COLO668 (cell line): ENCODE data around the gene FOCAD.

Experiments
- DNase-seq: peaks from one replicate; lab custom pipeline; 2025; ENCODE audit not compliant: unreplicated experiment; lab: John Stamatoyannopoulos, UW

FOCAD gene

DNA sequence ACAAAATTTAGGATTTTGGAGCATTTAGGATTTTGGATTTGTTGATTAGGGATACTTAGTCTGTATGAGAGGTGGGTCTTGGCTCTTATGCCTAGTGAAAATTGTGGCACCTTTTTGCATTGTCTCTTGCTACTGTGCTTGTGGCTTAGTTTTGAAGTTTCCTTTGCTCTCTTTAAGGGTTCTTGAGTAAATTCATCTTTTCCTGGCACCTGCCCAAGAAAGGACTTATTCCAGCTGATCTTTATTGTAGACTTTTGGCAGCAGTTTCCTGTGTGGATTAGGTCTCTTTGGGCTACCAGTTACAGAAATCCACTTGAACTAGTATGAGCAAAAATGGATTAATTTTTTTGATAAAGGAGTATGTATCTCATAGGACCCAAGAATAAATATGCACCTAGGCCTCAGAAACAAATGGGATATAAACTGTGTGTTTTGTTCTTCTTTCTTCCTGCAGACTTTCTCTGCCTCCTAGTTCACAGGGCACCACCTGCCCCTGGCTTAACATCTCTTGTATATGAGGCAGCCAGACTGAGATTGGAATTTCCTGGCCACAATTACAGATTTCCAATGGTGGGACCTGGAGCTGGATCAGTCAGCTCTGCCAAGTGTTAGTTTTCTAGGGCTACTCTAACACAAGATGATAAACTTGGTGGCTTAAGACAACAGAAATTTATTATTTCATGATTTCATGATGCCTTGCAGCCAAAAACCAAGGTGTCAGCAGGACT is 44.6 kb downstream of the FOCAD start:
- no peak for DNase-seq

DNA sequence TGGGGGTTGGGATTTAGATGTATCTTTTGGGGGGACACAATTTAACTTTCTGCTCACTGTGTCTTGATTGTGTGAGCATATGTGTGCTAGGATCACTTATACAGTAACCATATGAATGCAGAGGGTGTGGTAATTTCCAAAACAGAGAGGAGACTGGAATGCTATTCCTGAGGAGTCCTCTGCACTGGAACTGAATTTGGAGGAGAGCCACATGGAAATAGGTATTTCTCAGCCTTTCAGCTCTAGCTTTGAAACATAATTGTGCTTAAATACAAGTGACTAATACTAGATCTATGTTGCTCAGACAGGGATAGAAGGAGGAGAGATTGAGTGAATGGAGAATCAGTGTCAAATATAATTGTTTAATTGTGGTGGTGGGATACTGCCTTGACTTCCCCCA is 45.5 kb downstream of the FOCAD start:
- no peak for DNase-seq

DNA sequence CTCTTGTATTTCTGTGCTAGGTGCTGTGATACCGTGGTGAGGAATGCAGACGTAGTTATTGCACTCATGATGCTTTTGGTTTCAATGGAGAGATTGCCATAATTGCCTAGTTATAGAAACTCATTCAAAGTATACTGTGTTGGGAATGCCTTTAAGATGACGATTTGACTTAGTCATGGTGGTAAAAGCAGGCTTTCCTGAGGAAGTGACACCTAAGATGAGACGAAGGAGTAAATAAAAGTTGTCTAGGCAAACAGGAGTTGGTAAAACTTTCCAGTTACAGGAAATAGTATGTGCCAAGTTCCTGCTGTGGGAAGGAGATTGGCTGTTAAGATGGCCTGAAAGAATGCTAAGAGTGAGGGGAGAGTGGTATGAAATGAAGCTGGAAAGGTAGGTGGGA is 48.1 kb downstream of the FOCAD start:
- DNase-seq, result no peak

DNA sequence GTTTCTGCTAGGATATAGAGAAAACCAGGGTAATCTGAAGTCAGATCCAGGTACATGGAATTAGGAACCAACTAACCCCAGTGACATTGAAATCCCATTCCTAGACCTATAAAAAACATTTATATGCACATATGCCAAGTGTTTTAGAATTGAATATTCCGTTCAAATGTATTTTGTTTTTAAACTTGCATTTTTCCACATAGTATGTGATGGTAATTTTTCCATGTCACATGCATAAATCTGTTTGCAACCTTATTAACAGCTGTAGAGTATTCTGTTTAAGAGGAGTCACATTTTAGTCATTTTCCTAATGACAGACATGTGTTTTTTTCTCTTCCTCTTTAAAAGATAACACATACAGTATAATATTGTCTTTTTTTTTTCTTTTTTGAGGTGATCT is 50.2 kb downstream of the FOCAD start:
- no peak for DNase-seq

DNA sequence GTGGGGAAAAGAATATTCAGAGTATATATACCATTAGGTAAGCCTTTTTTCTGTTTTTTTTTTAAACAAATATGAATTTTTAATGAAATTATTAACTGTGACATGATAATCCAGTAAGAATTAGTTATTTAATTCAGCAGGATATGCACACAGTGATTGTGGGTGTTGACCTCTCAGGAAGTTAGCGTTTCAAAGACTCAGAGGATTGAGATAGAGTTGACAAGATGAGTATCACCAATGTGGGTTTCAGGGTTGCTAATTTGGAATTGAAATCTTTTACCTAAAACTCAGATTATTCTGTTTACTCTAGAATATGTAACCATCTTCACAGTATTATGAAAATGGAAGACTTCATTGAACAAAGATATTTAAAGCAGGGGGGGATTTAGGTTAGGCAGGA is 56.2 kb downstream of the FOCAD start:
- no peak for DNase-seq

DNA sequence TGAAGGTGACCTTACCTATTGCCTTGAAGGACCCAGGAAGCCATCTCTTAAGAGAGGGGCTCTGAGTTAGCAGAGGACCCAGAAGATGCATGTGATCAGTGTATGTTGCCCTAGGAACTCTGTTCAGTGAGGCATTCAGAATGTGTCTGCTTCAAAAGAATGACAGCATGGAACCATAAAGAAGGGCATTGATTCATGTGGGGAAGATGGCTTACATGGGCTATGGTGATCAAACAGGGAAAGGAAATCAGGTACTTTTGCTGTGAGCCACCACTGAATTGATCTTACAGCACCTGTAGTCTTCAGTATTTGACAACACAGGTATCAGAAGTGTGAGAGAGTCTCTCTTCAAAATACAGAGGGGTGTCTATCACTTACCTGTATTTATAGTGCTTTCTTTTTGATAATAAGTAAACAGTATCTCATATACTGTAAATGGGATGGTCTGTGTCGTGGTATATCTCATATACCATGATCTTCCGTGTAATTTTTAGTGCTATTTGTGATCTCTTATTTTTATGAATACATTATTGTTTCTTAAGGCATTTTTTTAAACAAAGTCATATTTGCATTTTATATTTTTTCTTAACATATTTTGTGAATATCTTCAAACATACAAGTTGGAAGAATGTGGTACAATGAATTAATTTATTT is 57.0 kb downstream of the FOCAD start:
- no peak for DNase-seq

DNA sequence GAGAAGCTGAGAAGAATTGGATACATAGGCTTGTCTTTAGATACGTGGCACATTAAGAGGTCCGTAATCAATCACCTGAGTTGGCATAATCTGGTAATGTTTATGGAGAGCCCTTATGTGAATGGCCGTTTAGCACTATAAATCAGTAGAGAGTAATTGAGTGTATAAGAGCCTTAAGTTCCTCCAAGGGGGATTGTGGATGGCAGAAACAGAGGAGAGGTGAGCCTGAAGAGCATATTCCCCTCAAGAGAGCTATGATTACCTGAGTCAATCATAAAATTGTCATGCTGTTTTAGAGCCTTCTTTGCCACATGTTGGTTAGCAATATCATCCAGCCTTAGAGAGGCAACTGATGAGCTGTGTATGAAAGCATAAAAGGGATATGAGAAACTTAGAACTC is 58.8 kb downstream of the FOCAD start:
- no peak for DNase-seq

DNA sequence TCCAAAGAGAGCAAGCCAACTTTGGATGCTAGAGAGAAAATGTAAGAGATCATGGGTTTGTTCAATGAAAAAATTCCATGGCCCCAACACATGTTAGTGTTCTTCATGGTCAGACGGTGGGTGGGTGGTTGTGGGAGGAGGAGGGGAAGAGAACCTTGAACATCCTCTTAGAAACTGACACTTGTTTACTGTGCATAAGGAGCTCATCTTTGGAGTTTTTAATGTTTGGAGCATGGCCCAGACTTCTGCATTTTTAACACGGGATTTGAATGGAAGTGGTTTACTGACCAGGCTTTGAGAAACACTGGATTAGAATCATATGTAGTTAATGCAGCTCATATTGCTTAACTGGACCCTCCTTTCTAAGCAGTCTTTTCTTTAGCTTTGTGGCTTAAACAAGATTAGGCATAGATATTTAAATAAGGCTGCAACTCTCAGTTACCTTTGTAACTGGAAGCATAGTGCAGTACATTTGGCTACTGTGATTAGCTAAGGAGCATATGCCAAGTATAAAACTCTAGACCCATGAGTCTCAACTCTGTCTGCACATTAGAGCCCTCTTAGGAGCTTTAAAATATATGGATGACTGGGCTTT is 60.1 kb downstream of the FOCAD start:
- DNase-seq, result no peak

DNA sequence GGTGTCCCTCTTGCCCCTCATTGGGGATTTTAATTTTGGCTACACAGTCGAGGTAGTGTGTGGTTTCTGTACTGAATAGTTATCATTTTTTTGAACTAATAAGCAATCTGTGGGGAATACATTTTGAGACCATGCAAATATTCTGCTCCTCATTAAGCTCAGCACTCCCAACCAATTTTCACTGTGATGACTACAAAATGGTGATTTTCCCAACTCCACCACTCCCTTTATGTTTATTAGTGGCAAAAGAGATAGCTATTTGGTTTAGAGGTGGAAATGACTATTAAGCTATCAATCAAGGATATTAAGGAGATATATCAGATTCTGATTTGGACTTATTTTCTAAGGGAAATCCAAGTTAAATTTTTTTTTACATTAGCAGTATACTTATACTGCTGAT is 62.9 kb downstream of the FOCAD start:
- DNase-seq, result no peak

DNA sequence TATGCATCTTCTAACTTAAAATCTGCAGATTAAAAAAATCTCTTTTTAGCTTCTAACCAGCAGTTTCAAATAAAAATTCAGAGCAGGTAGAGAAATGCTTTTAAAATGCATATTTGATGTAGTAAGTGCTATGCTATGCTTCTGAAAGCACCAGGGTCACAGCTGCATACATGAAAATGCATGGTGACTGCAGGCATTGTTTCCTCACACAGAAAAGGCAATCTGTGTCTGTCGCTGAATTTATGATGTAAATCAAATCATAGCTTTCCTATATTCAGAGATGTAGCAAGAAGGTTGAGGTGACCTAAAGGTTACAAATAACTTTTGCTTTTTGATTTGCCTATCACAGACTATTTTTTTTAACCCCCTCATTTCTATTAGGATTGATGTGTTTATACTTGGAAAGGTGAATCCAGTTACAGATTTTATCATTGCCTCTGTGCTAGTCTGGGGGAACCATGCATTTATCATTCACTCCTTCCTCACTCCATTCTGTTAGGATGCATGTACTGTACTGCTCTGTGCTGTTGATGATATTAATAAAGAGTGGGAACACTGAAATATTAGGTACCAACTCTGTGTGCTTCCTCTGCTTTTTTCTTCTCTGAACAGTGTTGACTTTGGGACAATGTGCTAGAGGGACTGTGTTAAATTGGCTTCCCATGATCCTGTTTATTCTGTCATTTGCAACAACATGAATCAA is 65.6 kb downstream of the FOCAD start:
- no peak for DNase-seq

DNA sequence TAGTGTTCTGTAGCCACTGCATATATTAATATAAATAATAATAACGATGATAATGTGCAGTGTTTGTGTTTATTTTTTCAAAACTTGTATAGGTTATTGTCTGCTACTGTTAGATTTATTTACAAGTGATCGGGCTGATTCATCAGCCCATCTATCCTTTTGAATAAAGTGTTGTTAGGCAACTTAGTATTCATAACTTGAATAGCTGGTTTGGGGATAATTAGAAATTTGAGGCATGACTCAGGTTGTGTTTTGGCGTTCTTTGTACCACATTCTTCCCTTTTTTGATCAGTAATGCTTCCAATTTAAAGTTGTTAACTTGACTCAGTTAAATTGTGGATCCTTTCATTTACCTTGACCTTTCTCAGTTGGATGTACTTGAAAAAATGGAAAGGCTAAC is 69.7 kb downstream of the FOCAD start:
- no peak for DNase-seq

DNA sequence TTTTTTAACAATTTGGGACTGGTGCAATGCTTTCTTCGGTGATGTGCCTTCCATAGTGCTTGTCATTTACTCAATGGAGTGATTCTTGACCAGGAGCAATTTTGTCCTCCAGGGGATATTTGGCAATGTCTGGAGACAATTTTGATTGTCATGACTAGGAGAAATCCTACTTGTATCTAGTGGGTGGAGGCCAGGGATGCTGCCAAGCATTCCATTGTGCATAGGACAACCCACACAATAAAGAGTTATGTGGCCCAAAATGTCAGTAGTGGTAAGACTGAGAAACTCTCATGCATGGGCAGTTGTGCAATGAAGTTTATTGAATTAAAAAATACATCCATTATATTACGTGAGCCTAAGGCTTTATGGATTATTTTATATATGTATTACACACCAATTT is 70.5 kb downstream of the FOCAD start:
- DNase-seq, result no peak

DNA sequence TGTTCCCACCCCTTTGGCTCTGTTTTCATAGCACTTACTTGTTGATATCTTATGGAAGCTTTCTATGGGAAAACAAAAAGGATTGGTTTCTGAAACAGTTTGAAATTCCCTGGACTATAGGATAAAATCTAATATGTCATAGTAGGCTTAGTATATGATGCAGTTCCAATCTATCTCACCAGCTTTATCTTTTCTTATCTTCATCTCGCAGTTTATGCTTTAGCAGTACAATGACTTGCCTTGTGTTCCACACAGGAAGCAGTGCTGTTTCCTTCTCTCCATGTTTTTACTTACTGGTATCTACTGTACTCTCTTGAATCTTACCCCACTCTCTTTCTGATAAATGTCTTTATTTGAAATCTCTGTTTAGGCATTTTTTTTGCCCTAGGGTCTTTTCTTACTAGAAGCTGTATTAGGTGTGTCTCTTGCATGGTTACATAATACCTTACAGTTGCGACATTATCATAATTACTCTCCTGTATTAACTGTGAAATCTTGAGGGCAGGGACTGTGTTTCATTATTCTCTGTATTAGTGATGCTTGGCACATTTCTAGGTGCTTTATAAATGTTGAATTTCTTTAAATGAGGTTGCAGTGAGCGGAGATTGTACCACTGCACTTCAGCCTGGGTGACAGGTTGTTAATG is 76.3 kb downstream of the FOCAD start:
- no peak for DNase-seq

DNA sequence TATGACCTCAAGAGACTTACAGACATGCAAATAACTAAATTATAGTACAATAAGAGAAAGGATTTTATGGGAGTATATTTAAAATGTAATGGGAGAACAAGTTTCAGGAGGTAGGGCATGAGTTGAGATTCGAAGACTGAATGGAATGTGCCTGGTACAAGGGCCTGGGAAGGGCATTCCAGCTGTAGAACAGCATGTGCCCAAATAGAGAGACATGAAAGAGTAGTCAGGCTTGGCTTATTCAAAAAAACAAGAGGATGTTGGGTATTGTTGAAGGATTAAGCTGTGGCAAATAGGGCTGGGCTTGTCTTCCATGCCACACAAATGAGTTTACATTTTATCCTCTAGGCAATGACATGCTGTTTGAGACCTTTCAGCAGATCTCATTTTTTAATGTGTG is 86.9 kb downstream of the FOCAD start:
- no peak for DNase-seq

DNA sequence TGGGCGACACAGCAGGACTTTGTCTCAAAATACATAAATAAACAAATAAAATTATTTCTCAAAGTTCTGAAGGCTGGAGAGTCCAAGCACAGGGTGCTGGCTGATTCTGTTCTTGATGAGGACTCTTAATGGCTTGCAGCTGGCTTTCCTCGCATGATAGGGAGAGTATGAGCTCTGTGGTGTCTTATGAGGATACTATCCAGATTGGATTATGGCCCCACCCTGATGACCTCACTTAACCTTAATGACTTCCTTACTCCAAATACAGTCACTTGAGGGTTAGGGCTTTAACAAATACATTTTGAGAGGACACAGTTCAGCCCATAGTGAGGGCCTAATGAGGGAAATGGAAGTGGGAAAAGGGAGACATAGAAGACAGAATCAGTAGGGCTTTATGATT is 87.7 kb downstream of the FOCAD start:
- DNase-seq, result no peak

DNA sequence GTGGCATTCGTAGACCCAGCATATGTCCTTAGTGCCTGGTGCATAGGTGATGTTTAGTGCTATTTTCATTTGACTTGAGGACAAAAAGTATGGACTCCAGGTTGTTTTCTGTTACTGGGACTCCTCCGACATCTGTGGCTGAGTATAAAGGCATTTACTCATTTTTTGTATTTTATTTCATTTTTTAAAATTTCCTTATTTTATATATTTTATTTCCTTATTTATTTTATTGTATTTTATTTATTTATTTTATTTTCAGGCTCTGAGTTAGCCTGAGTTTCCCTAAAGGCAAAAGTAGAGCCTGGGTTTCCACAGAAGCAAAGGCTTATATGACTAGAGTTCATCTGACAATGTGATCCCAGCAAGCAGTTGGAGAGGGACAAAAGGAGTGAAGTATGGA is 91.6 kb downstream of the FOCAD start:
- no peak for DNase-seq

DNA sequence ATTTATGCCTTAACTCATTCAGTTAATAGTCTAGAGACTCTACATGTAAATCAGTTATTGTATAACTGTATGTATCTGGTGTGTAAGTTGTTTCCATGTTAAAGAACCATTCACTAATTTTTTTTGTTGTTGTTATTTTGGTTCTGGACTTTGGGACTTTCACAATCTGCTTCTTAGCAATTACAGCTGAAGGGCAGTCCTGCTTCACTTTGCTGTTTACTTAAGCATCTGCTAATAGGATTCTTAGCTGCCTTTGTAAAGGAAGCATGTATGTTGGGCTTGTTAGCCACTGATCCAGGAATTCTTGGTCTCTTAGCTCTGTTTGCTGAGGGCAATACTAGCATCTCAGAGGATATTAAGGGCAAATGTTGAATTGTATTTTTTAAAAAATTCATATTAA is 97.0 kb downstream of the FOCAD start:
- no peak for DNase-seq

DNA sequence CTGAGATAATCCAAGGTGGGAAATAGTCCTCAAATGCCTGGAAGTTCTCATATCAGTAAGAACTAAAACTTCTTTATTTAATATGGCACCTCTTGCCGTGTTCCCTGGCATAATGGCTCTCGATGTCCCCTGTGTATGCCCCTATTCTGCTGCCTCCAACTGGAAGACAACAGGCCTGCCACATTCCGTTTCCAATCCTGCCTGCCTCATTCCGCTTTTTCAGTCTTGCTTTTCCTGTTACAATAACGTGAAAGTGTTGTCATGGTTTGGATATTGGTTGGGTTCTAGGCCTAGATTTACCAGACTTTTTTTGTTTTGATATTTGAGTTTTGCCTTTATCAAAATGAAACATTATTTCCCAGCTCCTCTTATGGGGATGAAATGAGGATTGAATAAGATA is 98.2 kb downstream of the FOCAD start:
- DNase-seq, result no peak

DNA sequence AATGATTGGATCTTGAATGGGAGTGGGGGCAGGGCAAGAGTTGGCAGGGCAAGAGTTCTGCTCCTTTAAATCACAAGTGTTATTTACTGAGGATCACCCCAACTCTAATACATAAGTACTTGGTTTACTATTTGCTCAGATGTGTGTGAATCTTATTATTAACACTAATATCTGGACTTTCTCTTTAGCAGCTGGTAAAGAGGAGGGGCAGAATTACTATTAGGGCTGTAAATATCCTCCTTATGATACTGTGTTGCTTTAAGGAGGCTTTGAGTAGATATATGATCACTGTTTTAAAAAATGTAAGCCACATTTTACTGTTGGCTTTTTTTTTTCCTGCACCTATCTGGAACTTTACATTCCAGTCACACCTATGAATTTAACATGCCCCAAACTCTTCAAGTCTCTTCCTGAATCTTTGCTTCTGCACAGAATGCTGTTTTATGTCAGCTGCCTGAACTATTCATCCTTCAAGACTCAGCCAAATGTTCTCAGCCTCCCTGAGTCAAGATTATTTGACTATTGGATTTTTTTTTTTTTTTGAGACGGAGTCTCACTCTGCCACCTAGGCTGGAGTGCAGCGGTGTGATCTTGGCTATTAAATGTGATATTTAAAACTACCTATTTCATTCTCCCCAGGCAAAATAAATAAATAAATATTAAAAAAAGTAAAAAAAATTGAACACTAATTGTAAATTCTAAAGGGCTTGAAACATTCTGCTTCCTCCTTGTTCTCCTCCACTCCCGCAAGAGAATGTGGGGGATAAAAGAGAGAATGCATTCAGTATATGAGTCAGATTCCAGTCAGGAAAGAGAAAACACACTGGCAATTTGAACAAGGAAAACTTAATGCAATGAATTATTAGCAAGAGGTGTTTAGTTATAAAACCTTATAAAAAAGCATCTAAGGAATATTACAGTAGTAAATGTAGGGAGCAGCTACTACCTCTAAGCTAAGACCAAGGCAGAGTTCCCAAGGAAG is 99.3 kb downstream of the FOCAD start:
- no peak for DNase-seq

DNA sequence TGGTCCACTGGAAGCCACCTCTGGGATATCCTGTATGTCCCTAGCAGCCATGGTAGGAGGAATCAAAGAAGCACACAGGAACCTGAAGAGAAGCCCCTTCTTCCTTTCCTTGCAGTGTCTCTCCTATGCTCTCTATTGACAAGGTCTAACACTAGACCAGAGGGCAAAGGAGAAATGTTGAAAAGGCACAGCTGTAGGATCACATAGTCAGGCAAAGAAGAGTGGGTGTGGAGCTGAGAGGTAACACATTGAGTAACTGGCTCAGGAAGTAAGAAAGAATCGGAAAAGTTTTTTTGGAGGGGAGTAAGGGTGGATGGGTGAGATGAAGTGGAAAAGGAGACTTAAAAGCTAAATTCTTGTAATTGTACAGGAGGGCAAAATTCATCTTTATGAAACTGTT is 100.1 kb downstream of the FOCAD start:
- no peak for DNase-seq
